Measurements from ENCODE around the gene MAPK9.

MAPK9 gene

GRCh38 chr5:180209137-180209581 is 82.7 kb downstream of the MAPK9 start, which contains the start of gene RASGEF1C:
Gene RASGEF1C, minus strand, starts transcription at chr5:180209211. Its CDS starts 71,159 bp downstream, at chr5:180138052.
- TF ChIP-seq CTCF (conservative IDR thresholded peaks at IDR 0.05) (peak; percentile 90), ZFX (IDR thresholded peaks at IDR 0.05) (no peak)
- peak within 1 kb of the TSS; percentile 30 for H3K27ac ChIP-seq

GRCh38 chr5:180208435-180209081 is 83.3 kb downstream of the MAPK9 start:
- H3K27ac ChIP-seq: peak overlapping the region; percentile 30
- no peak for TF ChIP-seq CTCF (conservative IDR thresholded peaks at IDR 0.05)
- no peak for TF ChIP-seq ZFX (IDR thresholded peaks at IDR 0.05)

- TF ChIP-seq ZFX (IDR thresholded peaks at IDR 0.05) (no peak), CTCF (conservative IDR thresholded peaks at IDR 0.05) (no peak)
- no peak overlapping the region for H3K27ac ChIP-seq
Observed at GRCh38 chr5:180208038-180208434, 83.8 kb downstream of the MAPK9 start.

GRCh38 chr5:180207593-180207992 is 84.3 kb downstream of the MAPK9 start:
- no peak overlapping the region for H3K27ac ChIP-seq
- TF ChIP-seq ZFX (IDR thresholded peaks at IDR 0.05) (no peak), CTCF (conservative IDR thresholded peaks at IDR 0.05) (no peak)

GRCh38 chr5:180206993-180207392 is 84.9 kb downstream of the MAPK9 start:
- TF ChIP-seq CTCF (conservative IDR thresholded peaks at IDR 0.05): no peak
- no peak for TF ChIP-seq ZFX (IDR thresholded peaks at IDR 0.05)
- no peak overlapping the region for H3K27ac ChIP-seq

- H3K27ac ChIP-seq: no peak overlapping the region
- TF ChIP-seq ZFX (IDR thresholded peaks at IDR 0.05): no peak
- no peak for TF ChIP-seq CTCF (conservative IDR thresholded peaks at IDR 0.05)
Observed at GRCh38 chr5:180205916-180206315, 86.0 kb downstream of the MAPK9 start.

GRCh38 chr5:180204276-180204819 is 87.5 kb downstream of the MAPK9 start:
- no peak overlapping the region for H3K27ac ChIP-seq
- TF ChIP-seq ZFX (IDR thresholded peaks at IDR 0.05): no peak
- TF ChIP-seq CTCF (conservative IDR thresholded peaks at IDR 0.05): no peak
